Transverse colon (tissue), 4 donors: ENCODE data around the gene LRRTM2. TPM values are rescaled to one million over a fixed set of nuclear protein-coding genes. Genes with fewer than 3 reads are reported as not detected.

Experiments used
- DNase-seq: peaks from one replicate; pipeline ENCODE4 v3.0.0-alpha.2; 2019
- H3K27ac ChIP-seq, 4 donors: fragments of 200-600 bp; sonication (generic); 2 replicates each; pipeline ENCODE4 v1.5.1; 2016 to 2018; ENCODE audit warnings: inconsistent platforms in 4 of 4
- H3K27me3 ChIP-seq: fragments of 200-600 bp; sonication (generic); 2 replicates; pipeline ENCODE4 v1.5.1; 2017; ENCODE audit warnings: inconsistent platforms
- H3K36me3 ChIP-seq, 4 donors: fragments of 200-600 bp; sonication (generic); 2 replicates each; pipeline ENCODE4 v1.5.1; 2017 to 2019; ENCODE audit warnings: inconsistent platforms in 4 of 4
- H3K4me1 ChIP-seq, 4 donors: fragments of 200-600 bp; sonication (generic); 2 replicates each; pipeline ENCODE4 v1.5.1; 2017 to 2020; ENCODE audit warnings: inconsistent platforms in 4 of 4
- H3K4me3 ChIP-seq, 4 donors: fragments of 200-600 bp; sonication (generic); 1 replicate in 1 of 4; 2 replicates in 3 of 4; pipeline versions ENCODE4 v1.5.1 to v1.6.1; 2017 to 2019; ENCODE audit warnings: inconsistent platforms in 4 of 4
- H3K9me3 ChIP-seq, 2 donors: fragments of 200-600 bp; sonication (generic); 2 replicates each; pipeline ENCODE4 v1.5.1; 2017 to 2019; ENCODE audit warnings: inconsistent platforms in 2 of 2
- CTCF ChIP-seq, 5 experiments: fragments of 200-600 bp in 3 of 5; fragments of 450-650 bp in 2 of 5; sonication (generic) in 3 of 5; IDR thresholded peaks; 1 replicate in 2 of 5; 2 replicates in 3 of 5; pipeline ENCODE4 v1.5.1; 2016 to 2017; ENCODE audit warnings: antibody characterized with exemption in 5 of 5, inconsistent platforms in 3 of 5, mild to moderate bottlenecking in 2 of 5, moderate library complexity in 1 of 5
- EP300 ChIP-seq: sonication (generic); formaldehyde crosslinking; IDR thresholded peaks from one replicate; pipeline ENCODE4 v1.6.1; 2017; ENCODE audit warnings: antibody characterized with exemption, low read depth
- POLR2A ChIP-seq: fragments of 450-650 bp; IDR thresholded peaks from one replicate; pipeline ENCODE4 v1.6.1; 2016; ENCODE audit warnings: antibody characterized with exemption, mild to moderate bottlenecking, moderate library complexity
- POLR2AphosphoS5 ChIP-seq, 3 donors: sonication (generic); formaldehyde crosslinking; IDR thresholded peaks; one replicate each; pipeline ENCODE4 v1.6.1; 2016; ENCODE audit warnings: antibody characterized with exemption in 3 of 3
- WGBS, 2 donors: methylation state at CpG; one replicate each; pipeline ENCODE4 v1.1.5; 2018; ENCODE audit warnings: low coverage in 1 of 2; 5-methylcytosine and 5-hydroxymethylcytosine counted together
- in situ Hi-C, 4 donors: fragments of 200-750 bp; cut with MboI; loops; one replicate each; pipeline versions ENCODE4 v1.15.0 to v1.15.1; 2017; ENCODE audit warnings: low sequenced_read_pairs in 3 of 4, low pct_ligation_motif_present in 1 of 4, low pct_unique_long_range_greater_than_20kb in 1 of 4
- intact Hi-C: fragments of 100-400 bp; cut with DNase I; formaldehyde crosslinking; loops from one replicate; pipeline ENCODE4 v1.15.1; 2023; ENCODE audit warnings: low total_unique reads
- total RNA-seq, 4 donors: library from RNA; depleted of rRNA; stranded (reverse); fragments of >200 nt; gene quantifications; one replicate each; pipeline ENCODE4 v1.1.0, GENCODE V29; 2016

LRRTM2 gene
- total RNA-seq, 4 donors from 2014 or later = 0.32 to 1.5 (median 1.1) TPM; not detected in 1

GRCh38 chr5:138918686-138919085 is 43.6 kb upstream of the LRRTM2 start:
- Histone ChIP-seq H3K4me1 (no peaks in the 10 kb centered on the region), H3K9me3 (no peaks in the 10 kb centered on the region), H3K27ac (no peak overlapping the region), H3K27me3 (no peaks in the 10 kb centered on the region), H3K4me3 (no peak overlapping the region), H3K36me3 (peaks cover 0 to 9% (median 0%) of the 10 kb centered on the region in 4 donors)
- intact Hi-C loops (no loop called here), in situ Hi-C loops (no loop called here)
- DNase-seq = no peak
- WGBS, 2 donors = 82 to 86% methylated on average over 2 to 4 of the region's 4 CpGs
- TF ChIP-seq EP300 = no peak
- no peak for TF ChIP-seq POLR2AphosphoS5 (IDR thresholded peaks at IDR 0.05)
- TF ChIP-seq POLR2A = no peak
- TF ChIP-seq CTCF (IDR thresholded peaks at IDR 0.05) = no peak

- peaks cover 0 to 14% (median 0%) of the 10 kb centered on the region in 4 donors for H3K36me3 ChIP-seq
- H3K4me3 ChIP-seq = no peak overlapping the region
- H3K4me1 ChIP-seq = no peaks in the 10 kb centered on the region
- no peaks in the 10 kb centered on the region for H3K27me3 ChIP-seq
- no peak overlapping the region for H3K27ac ChIP-seq
- intact Hi-C loops = no loop called here
- no peaks in the 10 kb centered on the region for H3K9me3 ChIP-seq
- in situ Hi-C loops = no loop called here
- no peak for TF ChIP-seq POLR2A
- TF ChIP-seq EP300 = no peak
- no peak for TF ChIP-seq CTCF (IDR thresholded peaks at IDR 0.05)
- TF ChIP-seq POLR2AphosphoS5 (IDR thresholded peaks at IDR 0.05) = no peak
- DNase-seq = no peak
- 89 to 90% methylated on average over 1 to 3 of the region's 3 CpGs for WGBS, 2 donors
Measured at GRCh38 chr5:138914338-138914737, 39.2 kb upstream of the LRRTM2 start.

- H3K27ac ChIP-seq = no peak overlapping the region
- no peaks in the 10 kb centered on the region for H3K9me3 ChIP-seq
- in situ Hi-C loops (no loop called here), intact Hi-C loops (no loop called here)
- DNase-seq = no peak
- peaks cover 0 to 14% (median 2%) of the 10 kb centered on the region in 4 donors for H3K36me3 ChIP-seq
- no peak for TF ChIP-seq EP300
- TF ChIP-seq POLR2AphosphoS5 (IDR thresholded peaks at IDR 0.05) = no peak
- H3K27me3 ChIP-seq = no peaks in the 10 kb centered on the region
- no peak overlapping the region for H3K4me3 ChIP-seq
- whole genome bisulfite sequencing, 2 donors = 98 to 100% methylated on average over 1 to 3 of the region's 3 CpGs
- no peaks in the 10 kb centered on the region for H3K4me1 ChIP-seq
Measured at GRCh38 chr5:138913773-138914172, 38.6 kb upstream of the LRRTM2 start.

- intact Hi-C loops = no loop called here
Measured at GRCh38 chr5:138912093-138912492, 37.0 kb upstream of the LRRTM2 start.

More at GRCh38 chr5:138912093-138912492, 37.0 kb upstream of the LRRTM2 start:
- peaks cover 0 to 22% (median 4%) of the 10 kb centered on the region in 4 donors for H3K36me3 ChIP-seq
- no peaks in the 10 kb centered on the region for H3K4me1 ChIP-seq
- no peak for DNase-seq
- H3K27ac ChIP-seq = no peak overlapping the region
- no peaks in the 10 kb centered on the region for H3K9me3 ChIP-seq
- in situ Hi-C loops = no loop called here
- H3K27me3 ChIP-seq = no peaks in the 10 kb centered on the region
- TF ChIP-seq POLR2AphosphoS5 (IDR thresholded peaks at IDR 0.05) = no peak
- TF ChIP-seq POLR2A = no peak
- TF ChIP-seq EP300 = no peak
- no peak for TF ChIP-seq CTCF (IDR thresholded peaks at IDR 0.05)
- no peak overlapping the region for H3K4me3 ChIP-seq
- 89 to 90% methylated on average over 3 to 4 of the region's 4 CpGs for WGBS, 2 donors
